Spinal cord (tissue), 10 donors: ENCODE results near the gene OCRL. TPM values are rescaled to one million over a fixed set of nuclear protein-coding genes. Genes with fewer than 3 reads are reported as not detected.
A peak's percentile ranks its signal among the peaks of the same experiment; 100 is the strongest.

ENCODE experiments used
- DNase-seq, 6 donors: peaks; one replicate each; pipeline versions ENCODE4 v3.0.0 to v3.0.0-alpha.2; 2013 to 2015; ENCODE audit warnings: low spot score in 6 of 6, low read depth in 4 of 6
- H3K27ac ChIP-seq: one replicate; pipeline ENCODE4 v1.5.1; 2013; ENCODE audit warnings: low read depth, low read length, control low read depth
- H3K27me3 ChIP-seq: one replicate; pipeline ENCODE4 v1.6.1; 2013; ENCODE audit warnings: low read length; ENCODE audit not compliant: control insufficient read depth, insufficient read depth
- H3K36me3 ChIP-seq: one replicate; pipeline ENCODE4 v1.6.1; 2013; ENCODE audit warnings: low read length; ENCODE audit not compliant: control insufficient read depth, insufficient read depth
- H3K4me1 ChIP-seq: one replicate; pipeline ENCODE4 v1.6.1; 2013; ENCODE audit warnings: low read length; ENCODE audit not compliant: control insufficient read depth, insufficient read depth
- H3K4me3 ChIP-seq: one replicate; pipeline ENCODE4 v1.5.1; 2013; ENCODE audit warnings: low read depth, low read length, control low read depth
- H3K9me3 ChIP-seq: one replicate; pipeline ENCODE4 v1.6.1; 2013; ENCODE audit warnings: low read length; ENCODE audit not compliant: control insufficient read depth, insufficient read depth
- WGBS: methylation state at CpG from one replicate; pipeline ENCODE4 v1.1.5; 2013; ENCODE audit warnings: missing lambda C conversion rate; ENCODE audit not compliant: insufficient coverage; 5-methylcytosine and 5-hydroxymethylcytosine counted together
- polyA plus RNA-seq, 2 donors: library from polyadenylated mRNA; unstranded; fragments of 120-200 nt; gene quantifications; one replicate each; pipeline ENCODE4 v1.2.1, GENCODE V29; 2013; ENCODE audit not compliant: insufficient read length in 2 of 2
- total RNA-seq, 2 donors: library from RNA; depleted of rRNA in 1 of 2; stranded (reverse); fragments of 120-200 nt in 1 of 2; fragments of >200 nt in 1 of 2; gene quantifications; one replicate each; pipeline versions ENCODE4 v1.2.3 to v1.2.4, GENCODE V29; 2013 to 2014
- donor health status: healthy.

OCRL gene
- total and polyA plus RNA-seq, 4 donors = 25.5 to 37.2 (median 33.7) TPM

GRCh38 chrX:129512409-129512808, 27.6 kb upstream of the OCRL start:
- no CpG with 5 or more reads among the region's 2 CpGs for WGBS
- DNase-seq = no peak
- Histone ChIP-seq H3K27ac (no peak overlapping the region), H3K4me1 (no peaks in the 10 kb centered on the region), H3K4me3 (no peak overlapping the region), H3K9me3 (no peaks in the 10 kb centered on the region), H3K36me3 (peaks cover 5% of the 10 kb centered on the region), H3K27me3 (no peaks in the 10 kb centered on the region)

- H3K36me3 ChIP-seq = peaks cover 4% of the 10 kb centered on the region
- H3K27ac ChIP-seq = no peak overlapping the region
- H3K27me3 ChIP-seq = no peaks in the 10 kb centered on the region
- DNase-seq = no peak
- no peaks in the 10 kb centered on the region for H3K9me3 ChIP-seq
- no CpG with 5 or more reads among the region's 3 CpGs for WGBS
- no peak overlapping the region for H3K4me3 ChIP-seq
- no peaks in the 10 kb centered on the region for H3K4me1 ChIP-seq
These were observed 23.7 kb upstream of the OCRL start for GRCh38 chrX:129516402-129516801.

DNA sequence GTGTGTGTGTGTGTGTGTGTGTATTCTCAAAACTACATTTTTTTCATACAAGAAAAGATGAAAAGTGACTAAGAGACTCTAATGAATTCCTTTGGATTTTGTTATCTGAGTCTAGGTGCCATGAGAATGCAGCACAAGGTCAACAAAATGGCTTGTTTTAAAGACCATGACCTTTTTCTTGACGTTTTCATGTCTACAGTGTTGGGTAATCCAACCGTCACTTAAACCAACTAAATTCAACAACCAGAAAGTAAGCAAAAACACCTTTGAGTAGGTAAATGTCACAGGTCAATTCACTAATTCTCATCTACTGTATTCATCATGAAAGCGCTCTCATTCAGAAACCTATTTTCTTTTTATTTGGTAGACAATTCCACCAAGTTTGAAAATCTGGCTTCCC, 19.9 kb upstream of the OCRL start:
- H3K27ac ChIP-seq = no peak overlapping the region
- no peaks in the 10 kb centered on the region for H3K9me3 ChIP-seq
- H3K4me1 ChIP-seq = no peaks in the 10 kb centered on the region
- no peak overlapping the region for H3K4me3 ChIP-seq
- no peak for DNase-seq
- WGBS = 80% methylated on average over 1 of the region's 3 CpGs
- H3K27me3 ChIP-seq = no peaks in the 10 kb centered on the region
- peaks cover 2% of the 10 kb centered on the region for H3K36me3 ChIP-seq

GRCh38 chrX:129522184-129523078, 17.6 kb upstream of the OCRL start:
- peak in 3 of 6 donors; percentile 57 to 93 (median 90) for DNase-seq
- 27% methylated on average over 28 of the region's 56 CpGs for WGBS
- H3K27me3 ChIP-seq = no peaks in the 10 kb centered on the region
- H3K9me3 ChIP-seq = no peaks in the 10 kb centered on the region
- no peaks in the 10 kb centered on the region for H3K36me3 ChIP-seq
- H3K4me1 ChIP-seq = no peaks in the 10 kb centered on the region
- peak overlapping the region; percentile 96 for H3K27ac ChIP-seq
- H3K4me3 ChIP-seq = peak overlapping the region; percentile 88

- Histone ChIP-seq H3K27me3 (no peaks in the 10 kb centered on the region), H3K36me3 (no peaks in the 10 kb centered on the region), H3K4me1 (no peaks in the 10 kb centered on the region), H3K9me3 (no peaks in the 10 kb centered on the region), H3K27ac (peak within 1 kb of the TSS; percentile 96), H3K4me3 (peak within 1 kb of the TSS; percentile 88)
- DNase-seq = peak in 4 of 6 donors; percentile 24 to 86 (median 64)
- WGBS = 31% methylated on average over 34 of the region's 54 CpGs
These were observed 16.8 kb upstream of the OCRL start, which contains the start of gene SMARCA1 for GRCh38 chrX:129523079-129523911. Gene SMARCA1 (minus strand): TSS chrX:129523490. CDS start chrX:129523370, 120 bp downstream.

GRCh38 chrX:129524250-129524850, 15.7 kb upstream of the OCRL start:
- WGBS = 86% methylated on average over 1 of the region's 3 CpGs
- no peaks in the 10 kb centered on the region for H3K36me3 ChIP-seq
- H3K27ac ChIP-seq = no peak overlapping the region
- no peaks in the 10 kb centered on the region for H3K9me3 ChIP-seq
- DNase-seq = no peak
- no peaks in the 10 kb centered on the region for H3K4me1 ChIP-seq
- no peak overlapping the region for H3K4me3 ChIP-seq
- H3K27me3 ChIP-seq = no peaks in the 10 kb centered on the region

DNA sequence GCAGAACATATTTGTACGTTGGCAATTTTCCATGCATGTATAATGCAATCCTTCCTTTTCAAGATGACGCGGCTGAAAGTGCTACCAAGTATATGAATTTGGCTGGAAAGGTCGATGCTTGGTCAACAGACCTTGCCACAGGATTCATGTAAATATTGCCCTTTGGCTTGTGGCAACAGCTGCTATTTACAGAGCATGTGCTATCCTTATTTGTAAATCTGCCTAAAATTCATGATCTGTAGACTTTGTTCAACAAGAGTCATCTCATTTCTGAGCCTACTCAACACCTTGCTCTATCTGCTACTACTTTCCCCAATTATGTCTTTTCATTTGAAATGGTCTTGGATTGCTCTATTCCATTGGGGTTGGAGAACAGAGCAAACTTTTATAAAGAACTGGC, 14.9 kb upstream of the OCRL start:
- DNase-seq = no peak
- H3K4me1 ChIP-seq = no peaks in the 10 kb centered on the region
- H3K9me3 ChIP-seq = no peaks in the 10 kb centered on the region
- H3K27ac ChIP-seq = no peak overlapping the region
- no peaks in the 10 kb centered on the region for H3K27me3 ChIP-seq
- H3K36me3 ChIP-seq = no peaks in the 10 kb centered on the region
- H3K4me3 ChIP-seq = no peak overlapping the region
- 84% methylated on average over 3 of the region's 4 CpGs for WGBS

DNA sequence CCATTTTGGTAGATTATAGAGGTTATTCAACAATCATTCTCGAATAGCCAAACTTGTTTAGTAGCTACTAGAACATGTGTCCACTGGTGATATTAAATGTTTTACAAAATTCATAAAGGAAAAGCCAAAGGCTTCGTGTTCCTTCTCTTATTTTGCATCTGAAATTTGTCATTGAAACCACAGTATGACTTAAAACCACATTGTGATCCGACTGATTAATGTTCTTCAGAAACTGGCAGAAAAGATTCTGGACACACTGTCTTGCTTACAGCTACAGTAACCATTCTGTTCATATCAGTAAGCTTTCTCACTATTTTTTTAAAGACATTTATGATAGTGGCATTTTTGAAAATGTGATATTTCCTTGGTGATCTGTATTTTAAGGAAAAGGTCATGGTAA, 14.2 kb upstream of the OCRL start:
- H3K27ac ChIP-seq = no peak overlapping the region
- no peaks in the 10 kb centered on the region for H3K9me3 ChIP-seq
- no peak overlapping the region for H3K4me3 ChIP-seq
- H3K36me3 ChIP-seq = no peaks in the 10 kb centered on the region
- no peaks in the 10 kb centered on the region for H3K4me1 ChIP-seq
- WGBS = 63% methylated on average over 2 of the region's 3 CpGs
- no peak for DNase-seq
- no peaks in the 10 kb centered on the region for H3K27me3 ChIP-seq

- WGBS = 70% methylated on average over 2 of the region's 4 CpGs
- Histone ChIP-seq H3K27me3 (no peaks in the 10 kb centered on the region), H3K9me3 (no peaks in the 10 kb centered on the region), H3K4me3 (no peak overlapping the region), H3K4me1 (no peaks in the 10 kb centered on the region), H3K36me3 (no peaks in the 10 kb centered on the region), H3K27ac (no peak overlapping the region)
- DNase-seq = peak in 2 of 6 donors; percentile 11 to 65
These were observed 10.3 kb upstream of the OCRL start for GRCh38 chrX:129529685-129530281.
